WTC11 (cell line): Measurements from ENCODE around the gene OR8D4. TPM values are rescaled to one million over a fixed set of nuclear protein-coding genes. Genes with fewer than 3 reads are reported as not detected.

Experiments
- ATAC-seq: fragments of 200-7000 bp; cut with Tn5 transposase; 2 replicates; pipeline ENCODE4 v1.10.0; 2021; ENCODE audit warnings: mild to moderate bottlenecking, moderate library complexity
- CTCF ChIA-PET: fragments of 300-600 bp; sonication (Branson Sonifier 250); formaldehyde crosslinking; loops from one replicate; lab custom pipeline; 2021; ENCODE audit warnings: antibody characterized with exemption; lab: Charles Lee
- POLR2A ChIA-PET: fragments of 350-600 bp; sonication (Branson Sonifier 250); formaldehyde crosslinking; loops from one replicate; lab custom pipeline; 2021; ENCODE audit warnings: antibody characterized with exemption; lab: Charles Lee
- DNase-seq: peaks from one replicate; pipeline ENCODE4 v3.0.0; 2021; ENCODE audit warnings: low spot score
- H3K27ac Mint-ChIP-seq: 2 replicates; pipeline ENCODE4 v1.8.0; 2021; ENCODE audit warnings: mixed read lengths
- H3K27me3 Mint-ChIP-seq: 2 replicates; pipeline ENCODE4 v1.8.0; 2021; ENCODE audit warnings: low read depth, mild to moderate bottlenecking, moderate library complexity, mixed read lengths
- H3K36me3 Mint-ChIP-seq: 2 replicates; pipeline ENCODE4 v1.8.0; 2021; ENCODE audit warnings: mixed read lengths
- H3K4me1 Mint-ChIP-seq: 2 replicates; pipeline ENCODE4 v1.8.0; 2022; ENCODE audit warnings: mixed read lengths
- H3K4me3 Mint-ChIP-seq: 2 replicates; pipeline ENCODE4 v1.8.0; 2021; ENCODE audit warnings: mild to moderate bottlenecking, moderate library complexity, mixed read lengths
- H3K9me3 Mint-ChIP-seq: 2 replicates; pipeline ENCODE4 v1.8.0; 2021; ENCODE audit warnings: mixed read lengths
- FOXJ3 ChIP-seq: sonication (generic); formaldehyde crosslinking; IDR thresholded peaks from 2 replicates; pipeline ENCODE4 v1.9.0; 2021; ENCODE audit warnings: missing genetic modification reagents, mild to moderate bottlenecking, borderline replicate concordance
- GTF2I ChIP-seq: fragments of 250-450 bp; sonication (Bioruptor Pico); conservative IDR thresholded peaks from 2 replicates; pipeline ENCODE4 v1.4.0; 2021; ENCODE audit warnings: mild to moderate bottlenecking
- HMGA2 ChIP-seq: fragments of 250-450 bp; sonication (Bioruptor Pico); IDR thresholded peaks from 2 replicates; pipeline ENCODE4 v1.4.0; 2021; ENCODE audit warnings: mild to moderate bottlenecking, moderate library complexity
- JUN ChIP-seq: sonication (generic); formaldehyde crosslinking; IDR thresholded peaks from 2 replicates; pipeline ENCODE4 v1.8.0; 2023; ENCODE audit warnings: mild to moderate bottlenecking, missing genetic modification reagents
- KAT7 ChIP-seq: sonication (generic); formaldehyde crosslinking; IDR thresholded peaks from 2 replicates; pipeline ENCODE4 v1.8.1; 2023; ENCODE audit warnings: missing genetic modification reagents, mild to moderate bottlenecking, borderline replicate concordance
- MXD4 ChIP-seq: fragments of 250-450 bp; sonication (Bioruptor Pico); IDR thresholded peaks from 2 replicates; pipeline ENCODE4 v1.8.0; 2021; ENCODE audit warnings: mild to moderate bottlenecking, moderate library complexity, borderline replicate concordance
- NFATC4 ChIP-seq: fragments of 250-450 bp; sonication (Bioruptor Pico); IDR thresholded peaks from 2 replicates; pipeline ENCODE4 v1.9.0; 2021; ENCODE audit warnings: mild to moderate bottlenecking
- NR1H2 ChIP-seq: sonication (generic); formaldehyde crosslinking; IDR thresholded peaks from 2 replicates; pipeline ENCODE4 v1.9.0; 2021; ENCODE audit warnings: mild to moderate bottlenecking, moderate library complexity, missing genetic modification reagents
- NR2C2 ChIP-seq: sonication (generic); formaldehyde crosslinking; IDR thresholded peaks from 2 replicates; pipeline ENCODE4 v1.8.0; 2022; ENCODE audit warnings: mild to moderate bottlenecking, missing genetic modification reagents
- PRRX2 ChIP-seq: fragments of 250-450 bp; sonication (Bioruptor Pico); IDR thresholded peaks from 2 replicates; pipeline ENCODE4 v1.8.0; 2021; ENCODE audit warnings: mild to moderate bottlenecking
- RELA ChIP-seq: sonication (generic); formaldehyde crosslinking; IDR thresholded peaks from 2 replicates; pipeline ENCODE4 v1.8.1; 2022; ENCODE audit warnings: missing genetic modification reagents, mild to moderate bottlenecking, borderline replicate concordance
- TEAD4 ChIP-seq: sonication (generic); formaldehyde crosslinking; IDR thresholded peaks from 2 replicates; pipeline ENCODE4 v1.8.0; 2022; ENCODE audit warnings: mild to moderate bottlenecking, missing genetic modification reagents
- ZNF263 ChIP-seq: sonication (generic); formaldehyde crosslinking; IDR thresholded peaks from 2 replicates; pipeline ENCODE4 v1.8.1; 2022; ENCODE audit warnings: low read depth, mild to moderate bottlenecking, moderate library complexity, missing genetic modification reagents
- total RNA-seq: library from RNA; stranded (reverse); gene quantifications from 3 replicates; pipeline ENCODE4 v1.2.3, GENCODE V29; 2021
- TF ChIP-seq, protein P1 (sequence below): sonication (generic); formaldehyde crosslinking; IDR thresholded peaks from 2 replicates; pipeline ENCODE4 v1.8.0; 2022; ENCODE audit warnings: mild to moderate bottlenecking, missing genetic modification reagents
- TF ChIP-seq, protein P2 (sequence below): sonication (generic); formaldehyde crosslinking; IDR thresholded peaks from 2 replicates; pipeline ENCODE4 v1.8.1; 2022; ENCODE audit warnings: missing genetic modification reagents, borderline replicate concordance
- TF ChIP-seq, protein P3 (sequence below): fragments of 200-600 bp; IDR thresholded peaks from 2 replicates; pipeline ENCODE4 v1.8.0; 2022; ENCODE audit warnings: antibody characterized with exemption
- TF ChIP-seq, protein P4 (sequence below): sonication (generic); formaldehyde crosslinking; IDR thresholded peaks from 2 replicates; pipeline ENCODE4 v1.8.1; 2022; ENCODE audit warnings: low read depth, missing genetic modification reagents, borderline replicate concordance
- TF ChIP-seq, protein P5 (sequence below): sonication (generic); formaldehyde crosslinking; IDR thresholded peaks from 2 replicates; pipeline ENCODE4 v1.8.1; 2023; ENCODE audit warnings: mild to moderate bottlenecking, missing genetic modification reagents
- TF ChIP-seq, protein P6 (sequence below): sonication (generic); formaldehyde crosslinking; IDR thresholded peaks from 2 replicates; pipeline ENCODE4 v1.8.1; 2023; ENCODE audit warnings: mild to moderate bottlenecking, missing genetic modification reagents
- TF ChIP-seq, protein P7 (sequence below): sonication (generic); formaldehyde crosslinking; IDR thresholded peaks from 2 replicates; pipeline ENCODE4 v1.8.0; 2022; ENCODE audit warnings: mild to moderate bottlenecking, missing genetic modification reagents

Gene OR8D4
- total RNA-seq, 1 experiment from 2014 or later: 0.07 TPM

DNA sequence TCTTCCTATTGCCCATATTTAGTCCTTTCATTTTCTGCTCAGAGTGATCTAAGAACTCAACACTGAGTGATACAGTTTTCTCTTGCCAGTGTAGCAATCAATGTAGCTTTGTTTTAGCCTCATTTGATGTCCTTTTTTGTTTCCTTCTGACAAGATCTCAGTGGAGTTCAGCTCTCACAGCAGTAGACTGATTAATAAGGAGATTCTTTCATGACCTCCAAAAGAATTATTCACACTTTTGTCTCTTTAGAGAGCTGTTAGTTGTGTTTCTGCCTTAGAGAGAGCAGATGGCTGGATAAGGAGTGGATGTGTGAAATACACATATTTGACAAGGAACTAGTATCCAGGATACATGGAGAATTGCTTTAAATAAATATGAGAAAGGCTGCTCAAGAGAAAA, 9.9 kb upstream of the OR8D4 start:
- TF ChIP-seq ZNF263 (CRISPR knock-in tag) (no peak), RELA (CRISPR knock-in tag) (no peak), NR1H2 (no peak), HMGA2 (CRISPR knock-in tag) (no peak), FOXJ3 (CRISPR knock-in tag) (no peak), TEAD4 (CRISPR knock-in tag) (no peak), MXD4 (CRISPR knock-in tag) (no peak), PRRX2 (CRISPR knock-in tag) (no peak)
- TF ChIP-seq, protein P1, sequence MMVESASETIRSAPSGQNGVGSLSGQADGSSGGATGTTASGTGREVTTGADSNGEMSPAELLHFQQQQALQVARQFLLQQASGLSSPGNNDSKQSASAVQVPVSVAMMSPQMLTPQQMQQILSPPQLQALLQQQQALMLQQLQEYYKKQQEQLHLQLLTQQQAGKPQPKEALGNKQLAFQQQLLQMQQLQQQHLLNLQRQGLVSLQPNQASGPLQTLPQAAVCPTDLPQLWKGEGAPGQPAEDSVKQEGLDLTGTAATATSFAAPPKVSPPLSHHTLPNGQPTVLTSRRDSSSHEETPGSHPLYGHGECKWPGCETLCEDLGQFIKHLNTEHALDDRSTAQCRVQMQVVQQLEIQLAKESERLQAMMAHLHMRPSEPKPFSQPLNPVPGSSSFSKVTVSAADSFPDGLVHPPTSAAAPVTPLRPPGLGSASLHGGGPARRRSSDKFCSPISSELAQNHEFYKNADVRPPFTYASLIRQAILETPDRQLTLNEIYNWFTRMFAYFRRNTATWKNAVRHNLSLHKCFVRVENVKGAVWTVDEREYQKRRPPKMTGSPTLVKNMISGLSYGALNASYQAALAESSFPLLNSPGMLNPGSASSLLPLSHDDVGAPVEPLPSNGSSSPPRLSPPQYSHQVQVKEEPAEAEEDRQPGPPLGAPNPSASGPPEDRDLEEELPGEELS (CRISPR knock-in tag): no peak
- TF ChIP-seq, protein P2, sequence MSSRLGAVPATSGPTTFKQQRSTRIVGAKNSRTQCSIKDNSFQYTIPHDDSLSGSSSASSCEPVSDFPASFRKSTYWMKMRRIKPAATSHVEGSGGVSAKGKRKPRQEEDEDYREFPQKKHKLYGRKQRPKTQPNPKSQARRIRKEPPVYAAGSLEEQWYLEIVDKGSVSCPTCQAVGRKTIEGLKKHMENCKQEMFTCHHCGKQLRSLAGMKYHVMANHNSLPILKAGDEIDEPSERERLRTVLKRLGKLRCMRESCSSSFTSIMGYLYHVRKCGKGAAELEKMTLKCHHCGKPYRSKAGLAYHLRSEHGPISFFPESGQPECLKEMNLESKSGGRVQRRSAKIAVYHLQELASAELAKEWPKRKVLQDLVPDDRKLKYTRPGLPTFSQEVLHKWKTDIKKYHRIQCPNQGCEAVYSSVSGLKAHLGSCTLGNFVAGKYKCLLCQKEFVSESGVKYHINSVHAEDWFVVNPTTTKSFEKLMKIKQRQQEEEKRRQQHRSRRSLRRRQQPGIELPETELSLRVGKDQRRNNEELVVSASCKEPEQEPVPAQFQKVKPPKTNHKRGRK (CRISPR knock-in tag): no peak
- TF ChIP-seq, protein P3, sequence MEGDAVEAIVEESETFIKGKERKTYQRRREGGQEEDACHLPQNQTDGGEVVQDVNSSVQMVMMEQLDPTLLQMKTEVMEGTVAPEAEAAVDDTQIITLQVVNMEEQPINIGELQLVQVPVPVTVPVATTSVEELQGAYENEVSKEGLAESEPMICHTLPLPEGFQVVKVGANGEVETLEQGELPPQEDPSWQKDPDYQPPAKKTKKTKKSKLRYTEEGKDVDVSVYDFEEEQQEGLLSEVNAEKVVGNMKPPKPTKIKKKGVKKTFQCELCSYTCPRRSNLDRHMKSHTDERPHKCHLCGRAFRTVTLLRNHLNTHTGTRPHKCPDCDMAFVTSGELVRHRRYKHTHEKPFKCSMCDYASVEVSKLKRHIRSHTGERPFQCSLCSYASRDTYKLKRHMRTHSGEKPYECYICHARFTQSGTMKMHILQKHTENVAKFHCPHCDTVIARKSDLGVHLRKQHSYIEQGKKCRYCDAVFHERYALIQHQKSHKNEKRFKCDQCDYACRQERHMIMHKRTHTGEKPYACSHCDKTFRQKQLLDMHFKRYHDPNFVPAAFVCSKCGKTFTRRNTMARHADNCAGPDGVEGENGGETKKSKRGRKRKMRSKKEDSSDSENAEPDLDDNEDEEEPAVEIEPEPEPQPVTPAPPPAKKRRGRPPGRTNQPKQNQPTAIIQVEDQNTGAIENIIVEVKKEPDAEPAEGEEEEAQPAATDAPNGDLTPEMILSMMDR: no peak
- TF ChIP-seq, all 79 proteins: peak for 0
- ATAC-seq: no peak
- Mint-ChIP-seq H3K4me1 (peaks cover 5% of the 10 kb centered on the region), H3K27me3 (no peaks in the 10 kb centered on the region), H3K36me3 (no peaks in the 10 kb centered on the region), H3K27ac (no peak overlapping the region), H3K9me3 (no peaks in the 10 kb centered on the region; the same call in 1 of the 2 replicates), H3K4me3 (no peak overlapping the region)
- ChIA-PET POLR2A (no interaction called here), CTCF (no interaction called here)
- no peak for DNase-seq

DNA sequence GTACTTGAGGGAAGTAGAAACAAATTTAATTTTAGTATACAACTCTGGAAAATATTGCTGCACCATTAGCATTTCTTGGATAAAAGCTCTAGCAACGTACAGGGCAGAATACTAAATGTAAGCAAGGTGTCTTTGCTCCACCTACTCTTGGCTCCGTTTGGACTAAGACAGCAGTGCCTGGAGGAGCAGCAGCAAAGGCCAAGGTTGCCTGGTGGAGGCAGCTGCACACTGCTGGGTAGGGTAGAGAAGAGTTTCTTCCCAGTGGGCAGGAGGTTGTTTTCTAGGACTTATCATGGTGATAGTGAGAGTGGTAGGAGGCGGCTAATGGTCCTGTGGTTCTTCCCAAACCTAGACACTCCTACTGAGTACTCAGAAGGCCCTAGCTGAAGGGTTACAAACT, 2.2 kb upstream of the OR8D4 start:
- TF ChIP-seq, protein P3: no peak
- no peak for TF ChIP-seq JUN (CRISPR knock-in tag)
- TF ChIP-seq, protein P4, sequence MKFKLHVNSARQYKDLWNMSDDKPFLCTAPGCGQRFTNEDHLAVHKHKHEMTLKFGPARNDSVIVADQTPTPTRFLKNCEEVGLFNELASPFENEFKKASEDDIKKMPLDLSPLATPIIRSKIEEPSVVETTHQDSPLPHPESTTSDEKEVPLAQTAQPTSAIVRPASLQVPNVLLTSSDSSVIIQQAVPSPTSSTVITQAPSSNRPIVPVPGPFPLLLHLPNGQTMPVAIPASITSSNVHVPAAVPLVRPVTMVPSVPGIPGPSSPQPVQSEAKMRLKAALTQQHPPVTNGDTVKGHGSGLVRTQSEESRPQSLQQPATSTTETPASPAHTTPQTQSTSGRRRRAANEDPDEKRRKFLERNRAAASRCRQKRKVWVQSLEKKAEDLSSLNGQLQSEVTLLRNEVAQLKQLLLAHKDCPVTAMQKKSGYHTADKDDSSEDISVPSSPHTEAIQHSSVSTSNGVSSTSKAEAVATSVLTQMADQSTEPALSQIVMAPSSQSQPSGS: no peak
- TF ChIP-seq NR2C2 (CRISPR knock-in tag): no peak
- TF ChIP-seq GTF2I (CRISPR knock-in tag): no peak
- TF ChIP-seq KAT7: no peak
- TF ChIP-seq, protein P5, sequence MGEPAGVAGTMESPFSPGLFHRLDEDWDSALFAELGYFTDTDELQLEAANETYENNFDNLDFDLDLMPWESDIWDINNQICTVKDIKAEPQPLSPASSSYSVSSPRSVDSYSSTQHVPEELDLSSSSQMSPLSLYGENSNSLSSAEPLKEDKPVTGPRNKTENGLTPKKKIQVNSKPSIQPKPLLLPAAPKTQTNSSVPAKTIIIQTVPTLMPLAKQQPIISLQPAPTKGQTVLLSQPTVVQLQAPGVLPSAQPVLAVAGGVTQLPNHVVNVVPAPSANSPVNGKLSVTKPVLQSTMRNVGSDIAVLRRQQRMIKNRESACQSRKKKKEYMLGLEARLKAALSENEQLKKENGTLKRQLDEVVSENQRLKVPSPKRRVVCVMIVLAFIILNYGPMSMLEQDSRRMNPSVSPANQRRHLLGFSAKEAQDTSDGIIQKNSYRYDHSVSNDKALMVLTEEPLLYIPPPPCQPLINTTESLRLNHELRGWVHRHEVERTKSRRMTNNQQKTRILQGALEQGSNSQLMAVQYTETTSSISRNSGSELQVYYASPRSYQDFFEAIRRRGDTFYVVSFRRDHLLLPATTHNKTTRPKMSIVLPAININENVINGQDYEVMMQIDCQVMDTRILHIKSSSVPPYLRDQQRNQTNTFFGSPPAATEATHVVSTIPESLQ (CRISPR knock-in tag): no peak
- no peak for TF ChIP-seq NFATC4
- no peak for TF ChIP-seq TEAD4 (CRISPR knock-in tag)
- TF ChIP-seq, protein P6, sequence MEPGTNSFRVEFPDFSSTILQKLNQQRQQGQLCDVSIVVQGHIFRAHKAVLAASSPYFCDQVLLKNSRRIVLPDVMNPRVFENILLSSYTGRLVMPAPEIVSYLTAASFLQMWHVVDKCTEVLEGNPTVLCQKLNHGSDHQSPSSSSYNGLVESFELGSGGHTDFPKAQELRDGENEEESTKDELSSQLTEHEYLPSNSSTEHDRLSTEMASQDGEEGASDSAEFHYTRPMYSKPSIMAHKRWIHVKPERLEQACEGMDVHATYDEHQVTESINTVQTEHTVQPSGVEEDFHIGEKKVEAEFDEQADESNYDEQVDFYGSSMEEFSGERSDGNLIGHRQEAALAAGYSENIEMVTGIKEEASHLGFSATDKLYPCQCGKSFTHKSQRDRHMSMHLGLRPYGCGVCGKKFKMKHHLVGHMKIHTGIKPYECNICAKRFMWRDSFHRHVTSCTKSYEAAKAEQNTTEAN (CRISPR knock-in tag): no peak
- TF ChIP-seq, protein P7, sequence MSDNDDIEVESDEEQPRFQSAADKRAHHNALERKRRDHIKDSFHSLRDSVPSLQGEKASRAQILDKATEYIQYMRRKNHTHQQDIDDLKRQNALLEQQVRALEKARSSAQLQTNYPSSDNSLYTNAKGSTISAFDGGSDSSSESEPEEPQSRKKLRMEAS (CRISPR knock-in tag): no peak
- no peaks in the 10 kb centered on the region for H3K27me3 Mint-ChIP-seq
- DNase-seq (no peak), ATAC-seq (no peak; the same call in none of the 2 replicates)
- peaks cover 8% of the 10 kb centered on the region for H3K4me1 Mint-ChIP-seq
- no peaks in the 10 kb centered on the region; the same call in 1 of the 2 replicates for H3K9me3 Mint-ChIP-seq
- H3K27ac Mint-ChIP-seq: no peak overlapping the region
- no peaks in the 10 kb centered on the region for H3K36me3 Mint-ChIP-seq
- POLR2A ChIA-PET: no interaction called here
- CTCF ChIA-PET: no interaction called here
- H3K4me3 Mint-ChIP-seq: no peak overlapping the region
